ENCODE results near the gene USP11.

DNA sequence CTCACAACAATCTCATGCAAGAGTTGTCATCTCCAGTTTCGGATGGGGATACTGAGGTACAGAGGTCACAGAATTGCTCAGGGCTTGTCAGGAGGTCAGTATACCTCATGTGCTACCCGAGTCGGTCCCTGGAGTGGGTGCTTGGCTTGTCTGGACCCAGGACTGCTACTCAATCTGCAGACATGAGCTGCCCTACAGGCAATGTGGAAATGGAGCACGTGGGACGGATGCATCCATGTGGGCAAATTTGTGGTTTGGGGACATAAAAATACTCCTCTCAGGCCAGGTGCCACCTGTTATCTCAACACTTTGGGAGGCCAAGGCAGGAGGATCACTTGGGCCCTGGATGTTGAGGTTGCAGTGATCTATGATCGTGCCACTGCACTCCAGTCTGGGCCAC lies 15.8 kb downstream of the USP11 start:
- TF ChIP-seq CTCF (IDR thresholded peaks at IDR 0.05) (no peak), EP300 (IDR thresholded peaks at IDR 0.05) (no peak), POLR2AphosphoS5 (IDR thresholded peaks at IDR 0.05) (no peak)
